KBM-7 (cell line): Measurements from ENCODE around the gene CTDNEP1.

Source experiments
- DNase-seq: peaks from one replicate; pipeline ENCODE4 v3.0.0-alpha.2; 2015
- in situ Hi-C: fragments of 300-500 bp; cut with MboI; formaldehyde crosslinking; loops from 2 replicates; pipeline ENCODE4 v1.14.3; 2020; ENCODE audit warnings: low sequenced_read_pairs, low pct_unique_long_range_greater_than_20kb, mixed read lengths

The CTDNEP1 gene

GRCh38 chr17:7251661-7252175, at the start of gene CTDNEP1:
Gene CTDNEP1, minus strand, starts transcription at chr17:7251734. Its CDS starts 438 bp downstream, at chr17:7251296.
- in situ Hi-C loops, result no loop called here
- DNase-seq, result no peak

DNA sequence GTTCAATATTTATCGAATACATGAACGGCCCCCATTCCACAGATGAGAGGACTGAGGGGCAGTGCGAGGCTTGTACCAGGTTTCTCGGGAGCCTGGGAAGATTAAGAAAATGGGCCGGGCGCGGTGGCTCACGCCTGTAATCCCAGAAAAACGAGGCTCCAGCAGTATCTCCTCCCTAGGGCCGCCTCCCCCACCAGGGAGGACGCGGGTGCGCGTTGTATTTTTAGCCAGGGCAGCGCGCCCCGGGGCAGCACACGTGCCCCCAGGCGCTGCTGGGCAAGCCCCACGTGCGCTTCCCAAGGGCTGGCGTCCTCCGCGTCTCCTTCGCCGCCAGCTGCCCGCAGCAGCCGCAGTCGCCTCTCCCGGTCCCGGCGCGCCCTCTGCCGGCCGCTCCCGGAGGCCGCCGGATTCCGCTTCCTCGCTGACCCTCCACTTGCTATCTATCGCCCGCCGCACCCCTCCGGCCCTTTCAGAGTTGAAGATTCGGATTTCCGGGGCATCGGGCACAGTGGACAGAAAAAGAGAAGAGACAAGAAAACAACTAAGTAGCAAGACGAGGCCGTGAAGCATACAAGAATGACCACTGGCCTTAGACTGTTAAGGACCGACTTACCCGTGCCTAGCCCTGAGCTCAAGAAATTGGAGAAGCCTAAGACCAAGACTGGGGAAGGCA, 44.8 kb upstream of the CTDNEP1 start:
- in situ Hi-C loops, result no loop called here
- DNase-seq, result peak; percentile 91

DNA sequence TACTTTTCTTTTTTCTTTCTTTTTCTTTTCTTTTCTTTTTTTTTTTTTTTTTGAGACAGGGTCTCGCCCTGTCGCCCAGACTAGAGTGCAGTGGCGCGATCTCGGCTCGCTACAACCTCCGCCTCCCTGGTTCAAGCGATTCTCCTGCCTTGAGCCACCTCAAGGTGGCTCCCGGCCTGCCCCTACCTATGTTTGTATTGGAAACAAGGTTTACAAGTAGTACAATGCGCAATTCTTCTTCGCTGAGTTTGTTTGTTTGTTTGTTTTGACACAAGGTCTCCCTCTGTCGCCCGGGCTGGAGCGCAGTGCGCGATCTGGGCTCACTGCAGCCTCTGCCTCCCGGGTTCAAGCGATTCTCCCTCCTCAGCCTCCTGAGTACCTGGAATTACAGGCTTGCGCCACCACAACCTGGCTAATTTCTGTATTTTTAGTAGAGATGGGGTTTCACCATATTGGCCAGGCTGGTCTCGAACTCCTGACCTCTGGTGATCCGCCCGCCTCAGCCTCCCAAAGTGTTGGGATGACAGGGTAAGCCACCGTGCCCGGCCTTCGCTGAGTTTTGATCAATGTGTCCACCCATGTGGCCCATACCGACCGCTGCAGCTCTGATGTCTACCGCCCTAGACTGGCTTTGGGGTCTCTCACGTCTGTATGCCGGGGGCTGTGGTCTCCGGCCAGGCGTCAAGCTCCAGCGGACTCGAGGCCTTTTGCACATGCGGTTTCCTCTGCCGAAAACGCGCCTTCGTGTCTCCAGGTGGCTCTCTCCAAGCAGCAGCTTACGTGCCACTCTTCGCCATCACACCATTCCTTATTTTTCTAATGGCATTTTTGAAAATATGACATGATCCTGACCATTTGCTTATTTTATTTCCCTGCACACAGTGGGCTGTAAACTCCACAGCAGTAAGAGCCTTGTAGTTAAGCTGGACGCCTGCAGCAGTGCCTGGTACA, 44.0 kb upstream of the CTDNEP1 start:
- no peak for DNase-seq
- in situ Hi-C loops, result no loop called here

- in situ Hi-C loops, result no loop called here
- DNase-seq, result peak; percentile 60
Measured at GRCh38 chr17:7294614-7295153, 43.1 kb upstream of the CTDNEP1 start, which contains the start of gene YBX2. Gene YBX2, minus strand, starts transcription at chr17:7294639. Its CDS starts 139 bp downstream, at chr17:7294500.

- peak; percentile 38 for DNase-seq
Measured at GRCh38 chr17:7293816-7294613, 42.5 kb upstream of the CTDNEP1 start.

GRCh38 chr17:7293159-7293558, 41.6 kb upstream of the CTDNEP1 start:
- DNase-seq, result peak; percentile 81
- in situ Hi-C loops, result no loop called here

More at GRCh38 chr17:7293816-7294613, 42.5 kb upstream of the CTDNEP1 start:
- in situ Hi-C loops, result no loop called here

DNA sequence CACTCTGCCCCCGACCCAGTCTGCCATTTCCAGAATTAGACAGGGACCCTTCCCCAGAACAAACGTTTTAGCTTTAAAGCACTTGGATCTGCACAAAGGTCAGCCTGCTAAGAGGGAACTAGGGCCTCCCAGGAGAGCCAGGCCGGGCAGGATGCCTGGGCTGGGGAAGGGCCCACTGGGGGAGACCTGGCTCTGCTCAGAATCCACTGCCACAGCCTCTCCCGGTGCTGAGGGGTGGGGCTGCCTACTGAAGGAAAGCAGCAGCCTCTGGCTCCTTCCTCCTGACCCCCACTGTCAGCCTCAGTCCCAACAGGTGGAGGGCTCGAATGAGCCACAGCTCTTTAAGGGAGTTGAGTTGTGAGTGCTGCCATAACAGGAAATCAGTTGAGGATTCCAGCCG, 41.2 kb upstream of the CTDNEP1 start:
- in situ Hi-C loops, result no loop called here
- no peak for DNase-seq

DNA sequence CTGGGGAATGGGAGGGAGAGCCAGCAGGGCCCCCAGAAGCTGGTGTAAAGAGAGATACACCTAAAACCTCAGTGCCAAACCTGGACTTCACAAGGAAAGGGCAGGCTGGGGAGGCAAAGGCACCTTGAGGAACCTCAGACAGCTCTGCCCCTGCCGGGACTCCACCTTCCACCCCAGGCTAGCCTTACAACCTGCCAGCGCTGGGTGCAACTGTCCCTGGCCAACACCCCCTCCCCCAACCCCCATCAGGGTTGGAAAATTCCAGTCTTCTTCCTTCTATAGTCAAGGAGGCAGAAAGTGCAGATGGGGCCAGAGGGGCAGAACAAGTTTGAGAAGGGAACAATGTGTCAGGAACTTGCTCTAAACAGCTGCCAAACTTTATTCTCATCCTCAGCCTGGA, 40.7 kb upstream of the CTDNEP1 start:
- in situ Hi-C loops, result no loop called here
- DNase-seq, result no peak

DNA sequence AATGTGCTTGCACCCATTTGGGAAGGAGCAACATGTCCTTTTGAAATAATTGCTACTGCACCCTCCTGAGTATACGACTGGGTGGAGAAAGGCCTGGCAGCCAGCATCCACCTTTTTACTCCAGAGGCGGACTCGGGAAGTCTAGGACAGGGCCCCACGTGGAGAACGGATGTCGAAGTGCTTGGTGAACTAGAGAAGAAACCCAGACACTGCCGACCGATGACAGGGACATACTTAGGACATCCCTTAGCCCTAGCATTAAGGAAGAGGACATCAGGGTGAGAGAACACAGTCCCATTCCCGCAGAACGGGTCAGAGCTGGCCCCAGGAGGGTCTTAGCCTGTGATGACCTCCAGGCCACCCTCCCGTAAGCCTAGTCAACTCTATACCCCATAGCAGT, 39.2 kb upstream of the CTDNEP1 start:
- in situ Hi-C loops, result no loop called here
- DNase-seq, result no peak

- in situ Hi-C loops, result no loop called here
- DNase-seq, result no peak
Measured at GRCh38 chr17:7290166-7290565, 38.6 kb upstream of the CTDNEP1 start.

DNA sequence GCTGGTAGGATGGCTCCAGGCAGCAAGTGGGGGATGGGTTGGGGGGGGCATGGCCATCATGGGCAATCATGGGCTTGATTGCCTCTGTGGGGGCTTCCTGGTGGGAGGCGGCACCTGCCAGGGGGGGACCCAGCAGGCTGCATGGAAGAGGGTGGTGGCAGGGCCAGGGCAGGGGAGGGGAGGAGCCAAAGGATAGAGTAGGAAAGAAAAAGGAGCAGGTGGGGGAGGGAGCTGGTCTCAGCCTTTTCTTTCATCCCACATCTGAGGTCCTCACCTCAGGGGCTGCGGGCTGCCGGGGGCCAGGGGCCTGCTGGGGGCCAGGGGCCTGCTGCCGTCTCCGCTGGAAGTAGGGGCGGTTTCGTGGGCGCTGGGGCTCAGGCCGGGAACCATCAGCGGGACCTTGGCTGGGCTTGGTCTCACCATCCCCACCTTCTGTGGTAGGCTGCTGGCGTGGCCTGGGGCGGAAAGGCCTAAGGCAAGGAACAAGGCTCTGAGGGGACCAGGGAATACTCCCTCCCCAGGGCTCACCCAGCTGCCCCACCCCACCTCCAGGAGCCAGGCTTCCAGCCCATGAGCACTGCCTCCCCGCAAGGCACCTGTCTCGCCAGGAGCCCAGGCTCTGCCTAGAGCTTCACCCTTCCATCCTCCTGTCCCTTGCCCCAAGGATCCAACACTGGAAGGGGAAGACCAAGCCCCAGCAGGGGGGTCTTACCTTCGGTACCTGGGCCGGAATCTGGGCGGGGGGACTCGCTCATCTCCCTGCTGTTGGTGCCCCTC, 37.9 kb upstream of the CTDNEP1 start:
- no peak for DNase-seq
- in situ Hi-C loops, result no loop called here

GRCh38 chr17:7285679-7286078, 34.1 kb upstream of the CTDNEP1 start:
- in situ Hi-C loops, result no loop called here
- no peak for DNase-seq

DNA sequence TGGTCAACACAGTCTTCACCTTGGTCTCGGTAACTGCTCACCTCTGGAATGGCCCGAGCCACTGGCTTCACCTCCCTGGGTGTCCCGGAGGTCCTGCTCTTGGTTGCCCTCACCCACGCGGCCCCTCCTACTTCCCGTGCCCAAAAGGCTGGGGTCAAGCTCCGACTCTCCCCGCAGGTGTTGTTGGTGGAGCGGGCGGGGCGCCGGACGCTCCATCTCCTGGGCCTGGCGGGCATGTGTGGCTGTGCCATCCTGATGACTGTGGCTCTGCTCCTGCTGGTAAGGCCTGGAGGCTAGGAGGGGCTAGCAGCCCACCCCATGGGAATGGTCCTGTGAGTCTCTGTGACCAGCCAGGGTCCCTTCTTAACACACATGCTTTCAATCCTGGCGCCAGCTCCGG, 33.4 kb upstream of the CTDNEP1 start:
- in situ Hi-C loops, result no loop called here
- DNase-seq, result no peak

- DNase-seq, result no peak
- in situ Hi-C loops, result no loop called here
Measured at GRCh38 chr17:7283471-7284216, 32.1 kb upstream of the CTDNEP1 start.

DNA sequence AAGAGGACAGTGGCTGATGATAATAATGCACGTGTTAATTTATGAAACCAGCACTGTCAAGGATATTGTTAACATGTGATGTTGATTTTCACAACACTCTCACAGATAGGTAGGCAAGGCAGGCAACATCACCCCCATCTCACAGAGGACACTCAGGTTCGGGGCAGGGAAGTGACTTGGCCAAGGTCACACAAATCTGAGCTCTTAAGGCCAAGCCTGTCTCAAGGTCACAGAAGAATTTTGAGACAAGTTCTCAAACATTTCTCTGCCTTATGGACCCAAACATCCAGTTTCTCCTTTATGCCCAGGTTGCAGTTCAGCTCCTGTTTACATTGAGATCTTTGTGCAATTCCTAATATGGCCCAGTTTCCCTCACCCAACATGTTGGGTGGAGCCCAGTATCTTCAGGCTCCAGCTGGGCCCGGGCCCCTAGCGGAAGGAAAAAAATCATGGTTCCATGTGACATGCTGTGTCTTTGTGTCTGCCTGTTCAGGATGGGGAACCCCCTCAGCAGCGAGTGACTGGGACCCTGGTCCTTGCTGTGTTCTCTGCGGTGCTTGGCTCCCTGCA, 31.3 kb upstream of the CTDNEP1 start:
- in situ Hi-C loops, result no loop called here
- no peak for DNase-seq

GRCh38 chr17:7281953-7282751, 30.6 kb upstream of the CTDNEP1 start:
- DNase-seq, result no peak
- in situ Hi-C loops, result no loop called here
